CD4-positive, alpha-beta T cell (primary cell): ENCODE results near the gene TUT4. TPM values are rescaled to one million over a fixed set of nuclear protein-coding genes. Genes with fewer than 3 reads are reported as not detected.

Experiments used
- ATAC-seq: fragments of 200-7000 bp; cut with Tn5 transposase; one replicate; pipeline ENCODE4 v1.10.0; 2022; ENCODE audit warnings: mild to moderate bottlenecking; ENCODE audit not compliant: poor library complexity
- CTCF ChIA-PET: fragments of 350-600 bp; sonication (Branson Sonifier 250); formaldehyde crosslinking; loops from one replicate; lab custom pipeline; 2021; ENCODE audit warnings: antibody characterized with exemption, inconsistent platforms; lab: Charles Lee
- POLR2A ChIA-PET: fragments of 350-600 bp; sonication (Branson Sonifier 250); formaldehyde crosslinking; loops from one replicate; lab custom pipeline; 2021; ENCODE audit warnings: antibody characterized with exemption, inconsistent platforms; lab: Charles Lee
- DNase-seq, 14 experiments: peaks; one replicate each; pipeline ENCODE4 v3.0.0-alpha.2; 2013 to 2020; ENCODE audit warnings: mixed read lengths in 2 of 14
- H3K27ac ChIP-seq, 2 donors: one replicate each; pipeline versions ENCODE4 v1.5.1 to v1.7.0; 2013; ENCODE audit warnings: low read length in 2 of 2, low read depth in 1 of 2, mild to moderate bottlenecking in 1 of 2
- H3K27me3 ChIP-seq, 2 experiments: 1 replicate in 1 of 2; 2 replicates in 1 of 2; pipeline versions ENCODE4 v1.6.1 to v1.7.0; 2013; ENCODE audit warnings: low read length in 2 of 2, control low read depth in 1 of 2, mild to moderate bottlenecking in 1 of 2, moderate library complexity in 1 of 2; ENCODE audit not compliant: insufficient read depth in 2 of 2, control insufficient read depth in 1 of 2
- H3K36me3 ChIP-seq: one replicate; pipeline ENCODE4 v1.6.1; 2013; ENCODE audit warnings: low read length, control low read depth; ENCODE audit not compliant: insufficient read depth
- H3K4me1 ChIP-seq: one replicate; pipeline ENCODE4 v1.6.1; 2013; ENCODE audit warnings: low read length, control low read depth; ENCODE audit not compliant: insufficient read depth
- H3K4me3 ChIP-seq: one replicate; pipeline ENCODE4 v1.5.1; 2013; ENCODE audit warnings: mild to moderate bottlenecking, low read length, moderate library complexity
- H3K9me3 ChIP-seq, 2 experiments: 1 replicate in 1 of 2; 2 replicates in 1 of 2; pipeline versions ENCODE4 v1.6.1 to v1.7.0; 2013; ENCODE audit warnings: low read length in 2 of 2, mild to moderate bottlenecking in 2 of 2, control low read depth in 1 of 2, moderate library complexity in 1 of 2; ENCODE audit not compliant: control insufficient read depth in 1 of 2, insufficient read depth in 1 of 2
- H3K27ac Mint-ChIP-seq: one replicate; pipeline ENCODE4 v1.8.0; 2020; ENCODE audit warnings: mixed read lengths
- H3K27me3 Mint-ChIP-seq: one replicate; pipeline ENCODE4 v1.8.0; 2021; ENCODE audit warnings: mixed read lengths
- H3K36me3 Mint-ChIP-seq: one replicate; pipeline ENCODE4 v1.8.0; 2021; ENCODE audit warnings: low read depth, mixed read lengths
- H3K4me1 Mint-ChIP-seq: one replicate; pipeline ENCODE4 v1.8.0; 2021; ENCODE audit warnings: low read depth, mixed read lengths
- H3K4me3 Mint-ChIP-seq: one replicate; pipeline ENCODE4 v1.8.0; 2020; ENCODE audit warnings: mild to moderate bottlenecking, mixed read lengths
- H3K9me3 Mint-ChIP-seq: one replicate; pipeline ENCODE4 v1.8.0; 2020; ENCODE audit warnings: mixed read lengths
- CTCF ChIP-seq: fragments of 200-600 bp; IDR thresholded peaks from one replicate; pipeline ENCODE4 v1.8.0; 2022; ENCODE audit warnings: antibody characterized with exemption, mild to moderate bottlenecking
- intact Hi-C, 2 experiments: fragments of 100-400 bp; cut with DNase I in 1 of 2; cut with micrococcal nuclease in 1 of 2; formaldehyde crosslinking; loops; one replicate each; pipeline versions ENCODE4 v1.15.1 to v1.9.0; 2023 to 2025; cut with DNase I, micrococcal nuclease
- total RNA-seq, 174 experiments: library from RNA in 2 of 174; stranded (reverse) in 2 of 174; gene quantifications; one replicate each; pipeline ENCODE4 v1.2.3 and lab custom pipeline; 2021 to 2026

TUT4 gene
- total RNA-seq, 2 experiments from 2014 or later, result 141 to 147 TPM

DNA sequence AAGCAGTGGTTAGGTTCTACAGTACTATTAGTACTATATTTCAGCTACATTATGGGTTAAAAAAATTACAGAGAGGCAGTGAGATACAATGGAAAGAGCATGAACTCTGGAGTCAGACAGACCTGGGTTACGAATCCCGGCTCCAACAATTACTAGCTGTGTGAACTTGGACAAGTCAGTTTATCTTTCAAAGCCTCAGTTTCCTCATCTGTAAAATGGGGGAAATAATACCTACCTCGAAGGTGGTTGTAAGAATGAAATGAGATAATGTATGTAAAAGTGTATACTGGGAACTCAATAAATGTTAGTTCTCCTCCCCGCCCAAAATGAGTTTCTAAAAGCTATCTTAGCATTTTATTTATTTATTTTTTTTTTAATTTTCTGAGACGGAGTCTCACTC is 89.0 kb downstream of the TUT4 start:
- H3K27ac ChIP-seq, result no peak overlapping the region
- CTCF ChIA-PET, result interaction anchor here (1.1 to 1.5 kb wide), 3 partner anchors 19 to 104 kb away, joined by 3 to 4 read pairs (median 3); no protein-coding TSS in a partner anchor
- intact Hi-C loops, result no loop called here
- H3K27me3 ChIP-seq, result no peaks in the 10 kb centered on the region
- Mint-ChIP-seq H3K27me3 (no peaks in the 10 kb centered on the region), H3K9me3 (no peaks in the 10 kb centered on the region), H3K27ac (no peak overlapping the region), H3K4me1 (no peaks in the 10 kb centered on the region), H3K36me3 (peaks cover 47% of the 10 kb centered on the region), H3K4me3 (no peak overlapping the region)
- DNase-seq, result no peak
- peaks cover 19% of the 10 kb centered on the region for H3K36me3 ChIP-seq
- H3K4me1 ChIP-seq, result no peaks in the 10 kb centered on the region
- no peak for ATAC-seq
- H3K4me3 ChIP-seq, result no peak overlapping the region
- no peak for TF ChIP-seq CTCF
- no peaks in the 10 kb centered on the region for H3K9me3 ChIP-seq
- POLR2A ChIA-PET, result no interaction called here

DNA sequence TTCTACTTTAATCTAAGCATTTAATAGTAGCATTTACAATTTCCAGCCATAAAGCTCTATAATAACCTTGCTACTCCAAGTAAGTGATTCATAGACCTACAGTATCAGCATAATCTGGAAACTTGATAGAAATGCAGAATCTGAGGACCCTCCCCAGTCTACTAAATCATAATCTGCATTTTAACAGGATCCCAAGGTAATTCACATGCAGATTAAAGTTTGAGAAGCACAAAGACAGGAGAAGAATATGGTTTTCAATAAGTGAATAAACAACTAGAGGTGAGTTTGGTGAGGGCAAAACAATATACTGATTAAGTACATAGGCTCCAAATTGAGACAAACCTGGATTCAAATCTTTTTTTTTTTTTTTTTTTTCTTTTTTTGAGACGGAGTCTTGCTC is 91.1 kb downstream of the TUT4 start:
- Histone ChIP-seq H3K36me3 (peaks cover 15% of the 10 kb centered on the region), H3K4me3 (no peak overlapping the region), H3K27ac (no peak overlapping the region), H3K27me3 (no peaks in the 10 kb centered on the region), H3K9me3 (no peaks in the 10 kb centered on the region), H3K4me1 (no peaks in the 10 kb centered on the region)
- DNase-seq (no peak), ATAC-seq (no peak)
- POLR2A ChIA-PET, result no interaction called here
- no peak overlapping the region for H3K4me3 Mint-ChIP-seq
- H3K27me3 Mint-ChIP-seq, result no peaks in the 10 kb centered on the region
- intact Hi-C loops, result no loop called here
- H3K36me3 Mint-ChIP-seq, result peaks cover 57% of the 10 kb centered on the region
- H3K9me3 Mint-ChIP-seq, result no peaks in the 10 kb centered on the region
- H3K4me1 Mint-ChIP-seq, result no peaks in the 10 kb centered on the region
- CTCF ChIA-PET, result interaction anchor here (1.2 kb wide), 1 partner anchor 16 kb away, joined by 3 read pairs; no protein-coding TSS in a partner anchor
- no peak for TF ChIP-seq CTCF
- H3K27ac Mint-ChIP-seq, result no peak overlapping the region

DNA sequence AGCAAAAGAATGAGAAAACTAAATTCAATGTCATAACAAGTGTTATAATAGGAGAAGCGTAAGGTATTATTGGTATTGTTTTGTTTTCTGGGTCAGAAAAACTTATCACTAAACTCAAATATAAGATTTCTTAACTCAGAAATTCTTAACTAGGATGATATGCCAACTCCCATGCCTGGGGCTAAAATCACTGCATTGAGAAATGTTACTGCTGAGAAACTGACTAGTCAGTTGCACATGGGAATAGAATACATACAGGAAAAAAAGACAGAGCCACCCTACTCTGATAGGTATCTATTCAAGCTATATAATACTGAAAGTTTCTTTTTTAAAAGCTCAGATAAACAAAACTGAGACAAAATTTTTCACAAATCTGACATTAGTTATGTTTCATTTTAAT is 92.2 kb downstream of the TUT4 start:
- Mint-ChIP-seq H3K4me1 (no peaks in the 10 kb centered on the region), H3K27me3 (no peaks in the 10 kb centered on the region), H3K36me3 (peaks cover 60% of the 10 kb centered on the region), H3K9me3 (no peaks in the 10 kb centered on the region), H3K4me3 (no peak overlapping the region), H3K27ac (no peak overlapping the region)
- no peaks in the 10 kb centered on the region for H3K4me1 ChIP-seq
- CTCF ChIA-PET, result interaction anchor here (1.2 kb wide), 1 partner anchor 15 kb away, joined by 3 read pairs; no protein-coding TSS in a partner anchor
- H3K9me3 ChIP-seq, result no peaks in the 10 kb centered on the region
- no peak overlapping the region for H3K4me3 ChIP-seq
- H3K36me3 ChIP-seq, result peaks cover 18% of the 10 kb centered on the region
- no peaks in the 10 kb centered on the region for H3K27me3 ChIP-seq
- no peak overlapping the region for H3K27ac ChIP-seq
- TF ChIP-seq CTCF, result no peak
- intact Hi-C loops, result no loop called here
- DNase-seq (no peak), ATAC-seq (no peak)
- POLR2A ChIA-PET, result no interaction called here
